ENCODE results near the gene NPTX2.

DNA sequence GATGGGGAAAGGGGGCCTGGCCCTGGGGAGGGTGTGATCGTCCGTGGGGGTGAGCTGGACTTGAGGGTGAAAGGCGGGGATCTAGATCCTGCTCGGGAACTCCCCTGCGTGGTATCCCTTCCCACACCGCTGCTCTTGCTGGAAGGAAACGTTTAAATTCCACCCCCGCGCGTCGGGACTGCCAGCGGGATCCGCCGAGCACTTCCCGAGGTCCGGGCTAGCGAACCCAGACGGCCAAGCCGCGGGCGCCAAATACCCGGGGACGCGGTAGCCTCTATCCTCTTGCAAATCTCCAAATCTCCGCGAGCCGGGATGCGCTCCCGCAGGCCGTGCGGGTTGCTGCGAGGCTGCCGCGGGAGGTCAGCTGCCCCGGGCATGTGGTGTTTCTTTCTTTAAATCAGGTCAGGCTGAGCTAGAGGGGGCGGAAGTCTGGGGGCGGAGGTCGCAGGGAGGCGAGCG is 904 bp downstream of the NPTX2 start:
- TF ChIP-seq, protein P1, sequence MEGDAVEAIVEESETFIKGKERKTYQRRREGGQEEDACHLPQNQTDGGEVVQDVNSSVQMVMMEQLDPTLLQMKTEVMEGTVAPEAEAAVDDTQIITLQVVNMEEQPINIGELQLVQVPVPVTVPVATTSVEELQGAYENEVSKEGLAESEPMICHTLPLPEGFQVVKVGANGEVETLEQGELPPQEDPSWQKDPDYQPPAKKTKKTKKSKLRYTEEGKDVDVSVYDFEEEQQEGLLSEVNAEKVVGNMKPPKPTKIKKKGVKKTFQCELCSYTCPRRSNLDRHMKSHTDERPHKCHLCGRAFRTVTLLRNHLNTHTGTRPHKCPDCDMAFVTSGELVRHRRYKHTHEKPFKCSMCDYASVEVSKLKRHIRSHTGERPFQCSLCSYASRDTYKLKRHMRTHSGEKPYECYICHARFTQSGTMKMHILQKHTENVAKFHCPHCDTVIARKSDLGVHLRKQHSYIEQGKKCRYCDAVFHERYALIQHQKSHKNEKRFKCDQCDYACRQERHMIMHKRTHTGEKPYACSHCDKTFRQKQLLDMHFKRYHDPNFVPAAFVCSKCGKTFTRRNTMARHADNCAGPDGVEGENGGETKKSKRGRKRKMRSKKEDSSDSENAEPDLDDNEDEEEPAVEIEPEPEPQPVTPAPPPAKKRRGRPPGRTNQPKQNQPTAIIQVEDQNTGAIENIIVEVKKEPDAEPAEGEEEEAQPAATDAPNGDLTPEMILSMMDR (IDR thresholded peaks at IDR 0.05): no peak
- TF ChIP-seq POLR2A (IDR thresholded peaks at IDR 0.05): no peak
- TF ChIP-seq POLR2AphosphoS5 (IDR thresholded peaks at IDR 0.05): no peak
- TF ChIP-seq EP300 (IDR thresholded peaks at IDR 0.05): no peak

Measured in upper lobe of left lung (tissue), 4 donors.